Osteocyte (in vitro differentiated cells): ENCODE data around the gene SLC26A9. TPM values are rescaled to one million over a fixed set of nuclear protein-coding genes. Genes with fewer than 3 reads are reported as not detected.

Experiments used
- DNase-seq: peaks from one replicate; pipeline ENCODE4 v3.0.0; 2021; ENCODE audit warnings: mixed read lengths; ENCODE audit not compliant: unreplicated experiment; ENCODE audit errors: extremely low spot score
- H3K27ac Mint-ChIP-seq: one replicate; pipeline ENCODE4 v1.8.0; 2021; ENCODE audit warnings: mild to moderate bottlenecking, mixed read lengths; ENCODE audit not compliant: unreplicated experiment
- H3K27me3 Mint-ChIP-seq: one replicate; pipeline ENCODE4 v1.8.0; 2021; ENCODE audit warnings: mixed read lengths; ENCODE audit not compliant: unreplicated experiment
- H3K36me3 Mint-ChIP-seq: one replicate; pipeline ENCODE4 v1.8.0; 2021; ENCODE audit warnings: mixed read lengths; ENCODE audit not compliant: unreplicated experiment
- H3K4me1 Mint-ChIP-seq: one replicate; pipeline ENCODE4 v1.8.0; 2021; ENCODE audit warnings: mixed read lengths; ENCODE audit not compliant: unreplicated experiment
- H3K4me3 Mint-ChIP-seq: one replicate; pipeline ENCODE4 v1.8.0; 2021; ENCODE audit warnings: mild to moderate bottlenecking, moderate library complexity, mixed read lengths; ENCODE audit not compliant: unreplicated experiment
- H3K9me3 Mint-ChIP-seq: one replicate; pipeline ENCODE4 v1.8.0; 2021; ENCODE audit warnings: mixed read lengths; ENCODE audit not compliant: unreplicated experiment
- CTCF ChIP-seq: fragments of 200-600 bp; sonication (generic); IDR thresholded peaks from 2 replicates; pipeline ENCODE4 v1.5.0; 2021; ENCODE audit warnings: antibody characterized with exemption, mild to moderate bottlenecking, moderate library complexity
- total RNA-seq: library from RNA; stranded (reverse); gene quantifications from 2 replicates; pipeline ENCODE4 v1.2.1, GENCODE V29; 2021

SLC26A9 gene
- total RNA-seq, 1 donor from 2014 or later, result not detected

- no peak overlapping the region for H3K4me3 Mint-ChIP-seq
- H3K27ac Mint-ChIP-seq, result no peak overlapping the region
- no peak for TF ChIP-seq CTCF
- DNase-seq, result no peak
- H3K27me3 Mint-ChIP-seq, result peaks cover 11% of the 10 kb centered on the region
- no peaks in the 10 kb centered on the region for H3K36me3 Mint-ChIP-seq
- H3K9me3 Mint-ChIP-seq, result no peaks in the 10 kb centered on the region
- H3K4me1 Mint-ChIP-seq, result no peaks in the 10 kb centered on the region
Measured at GRCh38 chr1:205935869-205936268, 7.4 kb downstream of the SLC26A9 start.

GRCh38 chr1:205934788-205935187 lies 8.5 kb downstream of the SLC26A9 start:
- TF ChIP-seq CTCF, result no peak
- Mint-ChIP-seq H3K4me3 (no peak overlapping the region), H3K36me3 (no peaks in the 10 kb centered on the region), H3K27me3 (peaks cover 12% of the 10 kb centered on the region), H3K9me3 (no peaks in the 10 kb centered on the region), H3K27ac (no peak overlapping the region), H3K4me1 (no peaks in the 10 kb centered on the region)
- DNase-seq, result no peak

GRCh38 chr1:205933671-205934618 lies 9.3 kb downstream of the SLC26A9 start:
- Mint-ChIP-seq H3K4me1 (no peaks in the 10 kb centered on the region), H3K27ac (no peak overlapping the region), H3K36me3 (no peaks in the 10 kb centered on the region), H3K9me3 (no peaks in the 10 kb centered on the region), H3K4me3 (no peak overlapping the region), H3K27me3 (peaks cover 12% of the 10 kb centered on the region)
- TF ChIP-seq CTCF, result no peak
- DNase-seq, result no peak

- Mint-ChIP-seq H3K9me3 (no peaks in the 10 kb centered on the region), H3K27ac (no peak overlapping the region), H3K4me3 (no peak overlapping the region), H3K27me3 (peaks cover 9% of the 10 kb centered on the region), H3K4me1 (no peaks in the 10 kb centered on the region), H3K36me3 (no peaks in the 10 kb centered on the region)
- no peak for TF ChIP-seq CTCF
- DNase-seq, result no peak
Measured at GRCh38 chr1:205932776-205933175, 10.5 kb downstream of the SLC26A9 start.

- no peak for TF ChIP-seq CTCF
- Mint-ChIP-seq H3K36me3 (no peaks in the 10 kb centered on the region), H3K27me3 (peaks cover 9% of the 10 kb centered on the region), H3K27ac (no peak overlapping the region), H3K4me3 (no peak overlapping the region), H3K9me3 (no peaks in the 10 kb centered on the region), H3K4me1 (no peaks in the 10 kb centered on the region)
- no peak for DNase-seq
Measured at GRCh38 chr1:205930799-205931281, 12.4 kb downstream of the SLC26A9 start.
